Pulmonary artery endothelial cell (primary cell): ENCODE results near the gene ZNF581. TPM values are rescaled to one million over a fixed set of nuclear protein-coding genes. Genes with fewer than 3 reads are reported as not detected.

Experiments used
- DNase-seq: peaks from one replicate; pipeline ENCODE4 v3.0.0-alpha.2; 2011; ENCODE audit warnings: low read depth, low spot score
- total RNA-seq: library from RNA; depleted of rRNA; stranded (reverse); fragments of >200 nt; gene quantifications from 2 replicates; pipeline ENCODE4 v1.2.3, GENCODE V29; 2014

ZNF581 gene
- total RNA-seq, 1 donor from 2014 or later, result 33.9 TPM

GRCh38 chr19:55679343-55680257 is 36.2 kb downstream of the ZNF581 start:
- DNase-seq, result no peak

GRCh38 chr19:55680339-55681130 is 37.1 kb downstream of the ZNF581 start:
- DNase-seq, result no peak

- no peak for DNase-seq
Observed at GRCh38 chr19:55681131-55682092, 38.0 kb downstream of the ZNF581 start.

DNA sequence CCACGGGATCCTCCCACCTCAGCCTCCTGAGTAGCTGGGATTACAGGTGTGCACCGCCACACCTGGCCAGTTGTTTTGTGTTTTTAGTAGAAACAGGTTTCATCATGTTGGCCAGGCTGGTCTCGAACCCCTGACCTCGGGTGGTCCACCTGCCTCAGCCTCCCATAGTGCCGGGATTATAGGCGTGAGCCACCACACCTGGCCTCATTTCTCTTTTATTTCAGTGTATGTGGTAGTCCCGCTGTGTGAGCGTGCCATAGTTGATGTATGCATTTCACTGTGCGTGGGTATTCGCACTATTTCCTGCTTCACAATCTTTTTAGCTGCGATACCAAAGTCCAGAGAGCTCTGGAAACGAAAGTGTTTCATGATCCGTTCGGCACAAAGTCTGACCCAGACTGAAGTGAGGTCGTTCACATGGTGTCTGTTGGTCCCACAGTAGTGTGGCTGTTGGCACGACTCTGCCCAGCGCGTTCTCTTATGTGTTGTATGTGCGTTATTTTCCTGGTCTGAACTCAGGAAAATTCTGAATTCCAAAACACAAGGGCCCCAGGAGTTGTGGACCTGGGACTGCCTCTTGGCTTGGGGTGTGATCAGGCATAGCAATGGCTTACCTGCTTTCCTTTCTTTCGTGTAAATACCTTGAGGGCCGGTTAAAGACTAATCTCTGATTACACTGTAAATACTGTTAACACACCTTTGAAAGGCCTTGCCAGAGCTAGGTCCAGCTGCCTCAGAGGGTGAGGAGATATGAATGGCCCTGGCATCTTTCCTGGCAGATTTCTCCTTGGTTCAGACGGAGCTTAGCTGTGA is 40.2 kb downstream of the ZNF581 start:
- DNase-seq, result no peak

- no peak for DNase-seq
Observed at GRCh38 chr19:55684946-55685681, 41.7 kb downstream of the ZNF581 start.

DNA sequence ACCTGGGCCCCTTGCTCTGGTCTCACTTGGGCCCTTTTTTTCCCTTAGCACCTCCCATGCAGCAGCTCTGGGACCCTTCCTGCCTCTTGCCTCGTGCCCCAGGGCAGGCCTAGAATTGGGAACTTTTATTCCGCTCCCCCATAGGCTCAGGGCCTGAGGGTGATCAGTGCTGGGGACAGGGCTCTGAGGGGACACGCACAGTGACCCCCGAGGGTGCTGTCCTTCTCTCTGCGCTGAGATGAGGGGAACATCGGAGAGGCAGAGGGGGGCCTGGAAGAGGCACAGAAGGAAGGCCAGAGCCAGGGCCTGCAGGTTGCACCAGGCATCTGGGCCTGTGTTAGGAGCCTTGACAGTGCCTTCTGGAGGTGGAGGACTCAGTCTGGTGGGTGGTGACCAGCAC is 42.3 kb downstream of the ZNF581 start:
- DNase-seq, result no peak

DNA sequence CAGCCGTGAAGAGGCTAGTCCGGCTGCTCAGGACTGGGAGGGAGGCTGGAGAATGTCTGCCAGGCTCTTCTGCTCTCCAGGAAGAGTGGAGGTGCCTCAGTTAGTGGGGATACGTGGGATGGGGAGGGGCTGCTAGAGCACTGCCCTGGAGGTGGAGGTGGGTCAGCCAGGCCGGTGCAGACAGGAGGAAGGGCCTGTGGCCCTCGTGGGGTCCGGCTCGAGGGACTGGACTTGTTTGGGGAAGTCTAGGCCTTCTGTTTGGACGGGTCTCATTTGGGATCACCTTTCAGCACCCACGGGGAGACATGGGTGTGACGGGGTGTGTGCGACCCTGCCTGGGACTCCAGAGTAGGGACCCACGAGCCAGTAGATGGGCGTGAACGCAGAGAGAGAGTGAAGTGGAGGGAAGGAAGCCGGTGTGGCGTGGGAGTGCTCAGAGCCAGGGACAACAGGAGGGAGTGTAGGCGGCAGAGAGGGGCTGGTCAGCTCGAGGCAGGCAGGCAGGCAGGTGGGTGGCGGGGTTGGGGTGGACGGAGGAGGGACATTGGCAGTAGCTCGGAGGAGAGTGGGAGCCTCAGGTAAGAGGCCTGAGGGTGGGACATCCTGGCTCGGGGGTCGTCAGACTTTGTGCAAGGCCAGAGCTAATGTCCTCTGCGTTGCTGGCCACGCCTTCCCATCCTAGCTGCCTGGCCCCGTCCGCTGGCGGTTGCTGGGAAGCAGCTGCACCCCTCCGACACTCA is 43.0 kb downstream of the ZNF581 start:
- DNase-seq, result no peak

DNA sequence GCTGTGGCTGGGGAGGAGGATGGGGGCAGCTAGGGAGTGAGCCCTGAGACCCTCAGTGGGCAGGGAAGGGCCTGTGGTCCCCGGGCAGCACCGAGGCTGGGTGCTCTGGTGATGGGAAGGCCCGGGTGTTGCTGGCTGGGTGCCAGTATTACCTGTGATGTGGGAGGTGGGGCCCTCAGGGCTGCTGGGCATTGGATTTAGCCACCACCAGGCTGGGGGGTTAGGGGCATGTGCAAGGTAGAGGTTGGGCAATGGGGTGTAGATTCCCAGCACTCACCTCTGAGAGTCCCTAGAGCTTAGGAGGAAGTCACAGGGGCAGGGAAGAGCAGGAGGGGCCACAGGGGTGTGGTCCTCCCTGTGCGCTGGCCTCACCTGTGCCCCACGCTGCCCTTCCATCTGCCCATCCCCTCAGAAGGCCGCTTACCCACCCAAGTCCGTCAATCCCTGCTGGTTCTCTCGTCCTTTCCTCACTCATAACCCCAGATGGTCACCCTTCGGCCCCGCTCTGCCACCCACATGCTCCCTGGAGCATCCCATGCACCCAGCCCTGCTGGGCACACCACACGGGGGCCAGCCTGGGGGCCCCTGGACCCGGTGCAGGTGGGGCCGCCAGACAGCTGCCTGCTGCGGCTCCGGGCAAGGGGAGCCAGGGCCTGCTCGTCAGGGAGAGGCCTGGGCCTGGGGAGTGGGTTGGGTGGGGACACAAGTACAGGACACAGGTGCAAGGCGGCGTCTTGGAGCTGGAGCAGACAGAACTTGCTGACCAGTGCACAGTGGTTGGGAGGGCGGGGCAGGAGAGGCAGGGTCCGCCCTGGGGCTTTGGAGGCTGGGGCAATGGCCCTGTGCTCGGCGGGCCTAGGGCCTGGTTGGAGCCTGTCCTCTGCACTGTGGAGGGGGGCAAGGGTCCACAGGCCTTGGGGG is 44.1 kb downstream of the ZNF581 start:
- DNase-seq, result no peak

DNA sequence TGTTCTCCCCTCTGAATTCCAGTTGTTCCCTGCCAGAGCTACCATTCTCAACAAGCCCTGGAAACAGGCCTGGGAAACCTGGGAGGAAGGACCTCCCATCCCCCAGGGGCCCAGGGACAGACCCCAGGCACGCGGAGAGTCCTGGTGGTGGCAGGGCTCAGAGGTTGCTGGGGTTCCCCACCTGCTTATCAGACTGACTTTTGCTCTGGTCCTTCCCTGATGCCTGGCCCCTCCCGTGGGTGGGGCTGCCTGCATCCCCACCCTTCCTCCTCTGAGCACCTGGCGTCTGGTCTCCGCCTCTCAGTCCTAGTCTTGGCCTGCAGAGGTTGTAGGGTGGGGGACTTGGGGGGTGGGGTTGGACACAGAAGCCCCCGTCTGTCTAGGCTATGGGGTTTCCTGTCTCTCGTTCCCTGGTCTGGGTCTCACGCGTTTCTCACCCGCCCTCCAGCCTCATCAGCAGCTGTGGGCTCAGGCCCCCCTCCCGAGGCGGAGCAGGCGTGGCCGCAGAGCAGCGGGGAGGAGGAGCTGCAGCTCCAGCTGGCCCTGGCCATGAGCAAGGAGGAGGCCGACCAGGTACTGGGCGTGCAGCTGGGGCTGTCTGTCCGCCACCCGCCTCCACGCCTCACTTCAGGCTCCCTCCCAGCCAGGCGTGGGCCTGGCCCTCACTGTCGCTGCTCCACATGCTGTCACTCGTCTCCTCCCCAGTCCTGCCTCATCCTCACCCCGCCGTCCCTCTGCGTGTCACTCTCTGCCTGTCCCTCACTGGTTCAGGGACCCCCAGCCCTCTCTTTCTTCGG is 45.2 kb downstream of the ZNF581 start:
- DNase-seq, result no peak

DNA sequence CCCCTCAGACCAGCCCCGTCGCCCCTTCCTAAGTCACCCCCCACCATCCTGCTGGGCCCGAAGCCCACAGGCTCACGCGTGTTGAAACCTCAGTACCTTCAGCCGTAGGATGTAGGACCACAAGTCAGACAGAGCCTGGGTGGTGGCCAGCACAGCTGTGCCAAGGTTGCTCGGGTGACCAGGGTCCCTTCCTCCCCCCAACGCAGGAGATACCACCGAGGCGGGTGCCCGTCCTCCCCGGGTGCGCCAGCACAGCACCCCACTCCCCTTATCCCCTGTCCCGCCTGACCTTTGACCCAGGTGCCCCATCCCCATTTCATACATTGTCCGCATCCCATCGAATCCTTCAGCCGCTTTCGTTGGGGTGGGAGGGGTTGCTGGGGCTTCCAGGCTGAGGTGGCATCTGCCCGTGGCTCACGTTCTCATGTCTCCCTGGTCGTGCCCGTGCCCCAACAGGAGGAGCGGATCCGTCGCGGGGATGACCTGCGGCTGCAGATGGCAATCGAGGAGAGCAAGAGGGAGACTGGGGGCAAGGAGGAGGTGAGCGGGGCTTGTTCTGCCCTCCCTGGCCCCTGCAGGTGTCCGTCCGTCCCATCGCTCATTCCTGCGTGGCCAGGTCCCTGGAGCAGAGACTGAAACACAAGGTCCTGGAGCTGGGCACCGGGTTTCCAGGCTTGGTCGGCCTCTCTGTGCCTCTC is 46.1 kb downstream of the ZNF581 start:
- DNase-seq, result no peak

DNA sequence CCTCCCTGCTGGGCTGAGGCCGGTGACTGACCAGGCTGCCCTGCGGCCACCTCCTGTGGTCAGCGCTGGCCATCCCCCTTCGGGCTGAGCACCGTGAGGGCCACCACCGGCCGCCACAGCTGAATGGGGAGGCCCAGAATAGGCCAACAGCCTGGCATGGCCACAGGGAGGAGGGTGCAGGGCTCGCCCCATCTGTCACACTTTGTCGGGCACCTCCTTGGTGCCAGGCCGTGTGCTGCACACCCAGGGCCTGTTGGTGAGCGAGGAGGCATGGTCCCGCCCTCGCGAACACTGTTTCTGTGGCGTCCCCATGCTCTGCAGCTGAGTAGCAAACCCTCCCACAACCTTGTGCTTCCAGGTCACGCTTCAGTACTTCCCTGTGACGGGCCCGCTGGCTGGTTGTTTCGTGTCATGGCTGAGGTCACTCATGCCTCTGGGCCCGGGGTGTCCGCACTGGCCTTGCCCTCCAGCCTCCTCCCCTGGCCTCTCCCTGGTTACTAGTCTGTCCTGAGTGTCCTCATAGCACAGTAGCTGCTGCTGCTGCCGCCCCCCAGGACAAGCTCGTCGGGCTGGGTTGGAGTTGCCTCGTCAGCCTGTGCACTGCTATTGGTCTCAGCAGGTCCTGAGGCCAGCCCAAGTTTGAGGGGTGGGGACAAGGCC is 46.8 kb downstream of the ZNF581 start:
- no peak for DNase-seq

GRCh38 chr19:55690769-55691545 is 47.5 kb downstream of the ZNF581 start:
- DNase-seq, result no peak

DNA sequence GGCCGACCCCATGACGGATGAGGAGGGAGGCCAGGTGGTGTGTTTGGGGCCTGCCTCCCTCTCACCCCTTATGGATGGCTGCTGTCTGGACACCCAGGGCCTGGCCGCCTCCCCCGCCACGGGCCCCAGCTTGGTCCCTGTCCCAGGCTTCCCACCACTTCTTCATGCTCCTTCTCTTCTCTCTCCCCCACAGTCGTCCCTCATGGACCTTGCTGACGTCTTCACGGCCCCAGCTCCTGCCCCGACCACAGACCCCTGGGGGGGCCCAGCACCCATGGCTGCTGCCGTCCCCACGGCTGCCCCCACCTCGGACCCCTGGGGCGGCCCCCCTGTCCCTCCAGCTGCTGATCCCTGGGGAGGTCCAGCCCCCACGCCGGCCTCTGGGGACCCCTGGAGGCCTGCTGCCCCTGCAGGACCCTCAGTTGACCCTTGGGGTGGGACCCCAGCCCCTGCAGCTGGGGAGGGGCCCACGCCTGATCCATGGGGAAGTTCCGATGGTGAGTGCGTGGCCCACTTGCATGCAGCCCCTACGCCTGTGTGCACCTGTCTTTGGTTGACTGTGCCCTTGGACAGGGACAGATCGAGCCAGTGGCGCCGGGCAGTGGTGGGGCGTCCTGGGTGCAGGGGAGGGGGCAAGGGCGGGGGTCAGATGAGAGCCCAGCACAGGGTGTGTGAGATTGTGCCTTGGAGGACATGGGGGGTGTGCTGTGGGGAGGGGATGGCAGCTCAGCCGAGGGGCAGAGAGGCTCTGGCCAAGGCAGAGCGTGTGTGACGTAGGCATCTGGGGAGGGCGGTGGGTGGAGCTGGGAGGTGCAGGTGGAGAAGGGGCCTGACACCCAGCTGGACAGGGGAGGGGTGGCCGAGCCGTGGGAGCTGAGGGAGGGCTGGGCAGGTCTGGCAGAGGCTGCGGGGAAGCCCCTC is 48.4 kb downstream of the ZNF581 start:
- no peak for DNase-seq

- no peak for DNase-seq
Observed at GRCh38 chr19:55692681-55693081, 49.2 kb downstream of the ZNF581 start.
